Measurements from ENCODE around the gene COL27A1.

Gene COL27A1

GRCh38 chr9:114151426-114151956 is 3.8 kb upstream of the COL27A1 start:
- TF ChIP-seq POLR2AphosphoS5 (IDR thresholded peaks at IDR 0.05; ENCODE audit: low read depth, low read length): no peak
- TF ChIP-seq FOXP2 (optimal IDR thresholded peaks at IDR 0.05; ENCODE audit: borderline replicate concordance, extremely low read depth, extremely low read length, insufficient read depth): no peak
- no peak for TF ChIP-seq REST (IDR thresholded peaks at IDR 0.05; ENCODE audit: insufficient read depth in 1 of 2, low read depth in 2 of 2, low read length in 2 of 2)
- no peak for TF ChIP-seq SIN3A (IDR thresholded peaks at IDR 0.05; ENCODE audit: borderline replicate concordance, insufficient read depth, low read length)
- TF ChIP-seq TAF1 (IDR thresholded peaks at IDR 0.05; ENCODE audit: borderline replicate concordance, insufficient read depth, low read length): no peak

GRCh38 chr9:114153761-114154599 is 1.4 kb upstream of the COL27A1 start:
- TF ChIP-seq SIN3A (IDR thresholded peaks at IDR 0.05; ENCODE audit: borderline replicate concordance, insufficient read depth, low read length) (no peak), TAF1 (IDR thresholded peaks at IDR 0.05; ENCODE audit: borderline replicate concordance, insufficient read depth, low read length) (no peak), POLR2AphosphoS5 (IDR thresholded peaks at IDR 0.05; ENCODE audit: low read depth, low read length) (no peak), FOXP2 (optimal IDR thresholded peaks at IDR 0.05; ENCODE audit: borderline replicate concordance, extremely low read depth, extremely low read length, insufficient read depth) (no peak), REST (IDR thresholded peaks at IDR 0.05; ENCODE audit: insufficient read depth in 1 of 2, low read depth in 2 of 2, low read length in 2 of 2) (no peak)

DNA sequence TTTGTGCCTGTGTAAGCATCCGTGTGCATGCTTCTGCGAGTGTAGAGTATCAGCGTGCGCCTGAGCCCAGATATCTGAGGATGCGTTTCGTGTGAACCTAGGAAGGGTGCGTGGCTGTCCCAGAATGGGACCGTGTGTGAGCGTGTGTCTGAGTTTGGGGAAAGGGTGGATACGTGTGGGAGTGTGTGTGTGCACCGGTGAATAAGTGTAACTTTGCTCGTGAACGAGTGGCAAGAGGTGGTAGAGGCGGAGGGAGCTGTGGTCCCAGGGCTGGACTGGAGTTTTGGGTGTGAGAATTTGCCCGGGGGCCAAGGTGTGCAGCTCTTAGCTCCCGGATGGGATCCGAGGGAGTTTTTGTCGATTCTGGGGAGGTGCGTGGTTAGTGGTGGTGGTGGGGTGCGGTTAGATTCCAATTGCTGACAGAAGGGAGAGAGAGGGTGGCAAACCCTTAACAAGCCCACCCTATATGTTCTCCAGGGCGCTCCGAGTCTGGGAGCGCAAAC is 686 bp upstream of the COL27A1 start:
- TF ChIP-seq TAF1 (IDR thresholded peaks at IDR 0.05; ENCODE audit: borderline replicate concordance, insufficient read depth, low read length): no peak
- no peak for TF ChIP-seq SIN3A (IDR thresholded peaks at IDR 0.05; ENCODE audit: borderline replicate concordance, insufficient read depth, low read length)
- TF ChIP-seq REST (IDR thresholded peaks at IDR 0.05; ENCODE audit: insufficient read depth in 1 of 2, low read depth in 2 of 2, low read length in 2 of 2): no peak
- TF ChIP-seq POLR2AphosphoS5 (IDR thresholded peaks at IDR 0.05; ENCODE audit: low read depth, low read length): no peak
- no peak for TF ChIP-seq FOXP2 (optimal IDR thresholded peaks at IDR 0.05; ENCODE audit: borderline replicate concordance, extremely low read depth, extremely low read length, insufficient read depth)

GRCh38 chr9:114155995-114156656 is 789 bp downstream of the COL27A1 start:
- TF ChIP-seq REST (IDR thresholded peaks at IDR 0.05; ENCODE audit: insufficient read depth in 1 of 2, low read depth in 2 of 2, low read length in 2 of 2) (no peak), SIN3A (IDR thresholded peaks at IDR 0.05; ENCODE audit: borderline replicate concordance, insufficient read depth, low read length) (no peak), TAF1 (IDR thresholded peaks at IDR 0.05; ENCODE audit: borderline replicate concordance, insufficient read depth, low read length) (no peak), FOXP2 (optimal IDR thresholded peaks at IDR 0.05; ENCODE audit: borderline replicate concordance, extremely low read depth, extremely low read length, insufficient read depth) (no peak), POLR2AphosphoS5 (IDR thresholded peaks at IDR 0.05; ENCODE audit: low read depth, low read length) (no peak)
